Stimulated activated CD4-positive, alpha-beta T cell treated with anti-CD3 and anti-CD28 coated beads, Interleukin-2, amount 100 ng/mL, for 48 hours (primary cell): Measurements from ENCODE around the gene PLA2G2F.
"Not testable (repeated sequence)": the region's sequence is repeated elsewhere in the genome, so short reads cannot be mapped to it uniquely, and the experiment has no call there.

ENCODE experiments used
- DNase-seq, 2 donors: peaks; one replicate each; pipeline ENCODE4 v3.0.0-alpha.2; 2020

Gene PLA2G2F

DNA sequence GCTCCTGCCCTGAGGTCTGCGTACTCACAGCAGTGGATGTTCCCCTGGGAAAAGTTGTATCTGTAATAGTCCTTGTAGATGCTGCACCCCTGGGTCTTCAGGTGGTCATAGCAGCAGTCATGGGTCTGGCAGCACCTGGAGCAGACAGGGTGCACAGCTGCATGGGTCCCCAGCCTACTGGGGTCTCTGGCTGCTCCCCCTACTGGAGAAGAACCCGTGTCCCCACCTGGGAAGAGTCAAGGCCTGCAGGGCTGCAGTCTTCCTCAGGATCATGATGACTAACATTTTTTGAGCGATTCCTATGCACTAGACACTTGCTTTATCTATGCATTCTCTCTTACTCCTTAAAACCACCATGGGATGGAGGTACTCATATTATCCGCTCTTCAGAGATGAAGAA is 23.6 kb upstream of the PLA2G2F start:
- DNase-seq: no peak

DNA sequence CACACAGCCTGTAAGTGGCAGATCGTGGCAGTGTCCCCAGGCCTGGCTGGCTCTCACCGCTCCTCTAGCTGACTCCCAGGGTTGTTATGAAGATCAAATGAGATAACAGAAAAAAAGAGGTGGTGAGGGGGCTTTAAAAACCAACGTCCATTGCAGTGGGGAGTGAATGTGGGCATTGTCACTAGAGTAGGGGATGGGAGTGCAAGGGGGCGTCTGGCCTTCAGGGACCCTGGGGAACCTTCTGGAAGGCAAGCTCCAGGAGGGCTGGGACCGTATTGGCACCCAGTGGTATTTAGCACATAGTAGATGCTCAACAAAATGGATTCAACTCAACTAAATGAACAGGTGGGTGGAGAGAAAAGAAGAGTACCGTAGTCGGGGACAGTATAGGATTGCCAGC is 23.2 kb upstream of the PLA2G2F start:
- no peak for DNase-seq

DNA sequence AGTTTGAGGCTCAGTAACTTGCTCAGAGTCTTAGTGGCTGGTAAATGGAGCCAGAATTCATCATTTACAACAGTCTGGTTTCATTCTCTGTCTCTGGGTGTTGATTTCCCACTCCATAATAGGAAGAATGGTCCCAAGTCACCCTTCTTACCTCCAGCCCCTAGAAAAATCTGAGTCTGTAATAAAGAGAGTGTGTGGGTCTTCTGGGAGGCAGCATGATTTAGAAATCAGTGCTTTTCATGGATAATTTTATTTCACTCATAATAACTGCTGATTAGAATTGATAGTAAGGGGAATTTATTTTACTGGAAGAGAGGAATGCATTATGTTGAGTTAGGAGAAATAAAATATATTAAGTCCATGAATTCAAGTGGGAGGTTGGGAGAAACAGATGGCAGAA is 21.9 kb upstream of the PLA2G2F start:
- DNase-seq: no peak

DNA sequence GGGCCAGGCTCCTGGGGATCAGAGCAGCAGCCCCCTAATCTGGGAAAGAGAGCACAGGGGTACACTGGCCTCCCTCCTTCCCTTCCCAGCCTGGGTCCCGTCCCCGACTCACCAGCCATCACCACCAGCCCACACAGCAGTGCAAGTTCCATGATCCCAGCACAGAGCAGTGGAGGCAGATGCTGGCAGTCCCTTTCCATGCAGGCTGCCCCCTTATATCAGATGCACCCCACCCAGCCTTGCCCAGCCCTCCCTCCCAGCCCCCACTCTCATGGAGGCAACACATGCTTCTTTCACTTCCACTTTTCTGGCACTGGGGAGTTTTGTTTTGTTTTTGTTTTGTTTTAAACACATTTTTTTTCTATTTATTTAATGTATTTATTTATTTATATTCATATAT is 19.8 kb upstream of the PLA2G2F start, which contains the start of gene PLA2G2D:
TSS of gene PLA2G2D (minus strand) at position 190 of the 400 bp plus-strand sequence. CDS start at position 152, 38 bp downstream.
- DNase-seq: no peak

DNA sequence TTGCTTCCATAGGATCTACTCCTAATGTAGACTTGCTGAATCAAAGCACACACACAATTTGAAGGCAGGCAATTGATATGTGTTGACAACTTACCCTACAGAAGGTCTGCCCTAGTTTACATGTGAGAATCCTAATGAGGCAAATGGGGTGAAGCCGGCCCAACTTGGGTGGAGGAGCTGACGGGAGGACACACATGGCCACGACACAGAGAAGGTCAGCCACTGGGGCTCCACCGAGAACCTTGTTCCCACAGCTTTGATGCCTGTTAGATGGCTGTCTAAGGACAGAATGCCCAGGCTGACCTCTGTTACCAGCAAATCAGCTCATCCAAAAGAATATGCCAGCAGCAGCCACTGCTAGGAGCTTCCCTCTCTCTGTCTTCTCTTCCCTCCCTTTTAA is 18.3 kb upstream of the PLA2G2F start:
- no peak for DNase-seq

DNA sequence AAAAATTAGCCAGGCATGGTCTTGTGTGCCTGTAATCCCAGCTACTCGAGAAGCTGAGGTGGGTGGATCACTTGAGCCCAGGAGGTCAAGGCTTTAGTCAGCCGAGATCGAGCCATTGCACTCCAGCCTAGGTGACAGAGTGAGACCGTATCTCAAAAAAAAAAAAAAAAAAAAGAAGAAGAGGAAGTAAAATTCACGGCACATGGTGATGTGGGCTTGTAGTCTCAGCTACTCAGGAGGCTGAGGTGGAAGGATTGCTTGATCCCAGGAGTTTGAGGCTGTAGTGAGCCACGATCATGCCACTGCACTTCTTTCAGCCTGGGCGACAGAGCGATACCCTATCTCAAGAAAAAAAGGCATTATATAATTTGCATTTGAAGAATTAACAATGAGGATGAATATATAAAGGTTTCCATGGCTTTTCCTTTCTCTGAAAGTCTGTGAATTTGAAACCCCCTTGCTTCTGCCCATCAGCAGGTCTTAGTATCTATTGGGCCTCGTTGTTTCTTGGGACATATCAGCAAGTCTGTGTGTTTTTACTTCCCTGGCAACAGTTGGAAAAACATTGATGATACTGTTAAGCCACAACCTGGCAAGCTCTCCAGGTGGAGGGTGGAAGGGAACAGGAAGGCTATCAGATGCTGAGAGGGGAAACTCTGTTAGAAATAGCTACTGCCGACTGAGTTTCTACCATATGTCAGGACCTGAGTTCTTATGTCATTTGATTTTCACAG is 15.2 kb upstream of the PLA2G2F start:
- DNase-seq: no peak

DNA sequence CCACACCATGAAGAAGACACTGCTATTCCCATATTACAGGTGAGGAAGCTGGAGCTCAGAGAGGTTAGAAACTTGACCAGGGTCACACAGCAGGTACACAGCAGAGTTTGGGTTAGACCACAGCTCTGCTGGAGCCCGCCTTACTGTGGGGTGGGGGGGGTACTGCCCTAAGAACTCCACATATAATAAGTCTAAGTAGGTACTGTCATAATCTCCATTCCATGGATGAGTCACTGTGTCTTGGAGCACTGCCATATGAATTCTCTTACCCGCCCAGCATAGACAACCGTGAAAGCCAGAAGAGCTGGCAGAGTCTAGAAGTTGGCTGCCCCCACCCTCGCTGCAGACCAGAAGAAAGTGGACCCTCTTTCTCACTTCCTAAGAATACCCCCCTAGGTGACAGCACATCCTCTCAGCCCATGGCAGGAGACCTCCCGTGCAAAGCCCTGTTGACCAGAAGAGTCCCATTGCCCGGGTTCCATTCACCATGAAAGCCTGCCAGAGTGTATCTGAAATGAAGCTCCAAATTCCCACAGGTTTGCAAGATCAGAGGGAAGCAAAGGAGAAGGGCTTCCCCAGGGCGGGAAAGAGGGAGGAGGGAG is 14.6 kb upstream of the PLA2G2F start:
- DNase-seq: no peak

DNA sequence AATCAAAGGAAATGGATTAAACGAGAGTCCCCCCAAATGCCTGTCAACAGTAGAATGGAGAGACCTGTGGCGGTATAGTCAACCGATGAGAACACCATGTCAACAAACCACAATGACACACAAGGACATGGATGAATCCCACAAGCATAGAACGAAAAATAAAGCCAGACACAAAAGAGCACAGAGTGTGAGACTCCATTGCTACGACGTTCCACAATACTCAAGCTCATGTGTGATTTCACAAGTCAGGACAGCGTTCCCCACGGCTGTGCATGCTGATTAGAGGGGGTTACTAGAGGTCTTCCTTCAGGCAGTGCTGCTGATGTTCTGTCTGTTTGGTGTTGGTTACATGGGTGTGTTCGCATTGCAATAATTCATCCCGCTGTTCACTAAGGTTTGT is 14.0 kb upstream of the PLA2G2F start:
- DNase-seq: no peak

DNA sequence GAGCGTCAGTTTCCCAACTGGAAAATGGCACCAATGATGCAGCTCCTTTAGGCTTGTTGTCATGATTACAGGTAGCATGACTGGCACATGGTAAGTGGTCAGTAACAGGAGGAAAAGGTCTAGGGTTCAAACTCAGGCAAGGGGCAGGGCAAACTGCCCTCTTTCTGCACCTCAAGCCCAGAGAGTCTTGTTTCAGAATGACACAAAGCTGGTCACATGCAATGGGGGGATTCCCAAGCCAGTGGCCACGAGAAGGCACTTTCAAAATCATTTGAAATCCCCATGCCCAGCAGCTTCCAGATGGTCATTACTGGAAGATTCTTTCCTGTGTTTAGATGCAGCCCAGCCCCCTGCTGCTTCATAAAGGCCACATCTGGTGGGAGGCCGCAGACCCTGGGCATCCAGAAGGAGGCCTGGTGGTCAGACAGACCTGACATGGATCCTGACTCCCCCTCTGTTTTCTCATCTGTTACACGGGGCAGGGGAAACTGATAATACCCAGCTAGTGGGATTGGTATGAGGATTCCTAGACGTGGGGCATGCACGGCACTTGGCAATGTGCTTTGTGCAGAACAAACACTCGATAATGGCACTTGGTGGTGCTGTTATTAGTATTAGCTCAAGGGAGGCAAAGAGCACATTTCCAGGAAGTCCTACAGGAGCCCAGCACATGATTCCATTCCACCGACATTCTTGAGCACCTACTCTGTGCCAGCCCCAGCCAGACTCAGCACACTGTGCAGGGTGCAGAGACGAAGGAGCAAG is 12.9 kb upstream of the PLA2G2F start:
- DNase-seq: no peak

DNA sequence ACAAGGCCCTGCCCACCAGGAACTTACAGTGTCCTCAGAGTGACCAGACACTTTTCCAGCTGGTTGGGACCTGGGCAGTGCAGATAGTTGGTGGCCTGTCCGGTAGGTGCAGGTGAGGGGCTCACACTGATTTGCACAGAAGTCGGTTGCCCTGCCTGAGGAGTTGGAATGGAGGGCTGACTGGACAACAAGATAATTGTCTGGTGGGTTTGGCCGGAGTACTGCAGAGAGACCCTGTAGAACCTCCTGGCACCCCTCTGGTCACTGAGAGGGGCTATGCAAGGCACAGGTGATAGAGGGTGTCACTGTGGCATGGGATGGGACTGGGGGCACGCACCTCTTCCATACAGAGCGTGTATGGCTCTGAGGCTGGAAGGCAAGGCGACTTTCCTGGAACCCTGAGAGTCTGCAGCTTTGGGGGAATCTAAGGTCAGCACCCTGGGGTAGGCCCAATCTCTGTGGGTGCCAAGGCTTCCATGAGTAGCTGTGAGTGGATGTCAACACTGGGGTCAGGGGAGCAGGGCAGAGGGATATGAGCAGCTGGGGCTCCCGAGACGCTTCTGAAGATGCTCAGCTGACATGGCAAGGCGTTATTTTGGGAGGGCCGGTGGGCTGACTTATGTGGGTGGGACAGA is 12.2 kb upstream of the PLA2G2F start:
- DNase-seq: no peak

DNA sequence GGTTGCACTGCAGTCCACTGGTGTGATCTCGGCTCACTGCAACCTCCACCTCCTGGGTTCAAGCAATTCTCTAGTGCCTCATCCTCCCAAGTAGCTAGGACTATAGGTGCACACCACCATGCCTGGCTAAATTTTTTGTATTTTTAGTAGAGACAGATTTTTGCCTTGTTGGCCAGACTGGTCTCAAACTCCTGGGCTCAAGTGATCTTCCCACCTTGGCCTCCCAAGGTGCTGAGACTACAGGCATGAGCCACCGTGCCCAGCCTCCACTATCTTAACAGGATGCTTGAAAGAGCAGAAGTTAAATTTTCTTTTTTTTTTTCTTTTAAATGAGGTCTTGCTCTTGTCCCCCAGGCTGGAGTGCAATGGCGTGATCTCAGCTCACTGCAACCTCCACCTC is 8.6 kb upstream of the PLA2G2F start:
- DNase-seq: not testable (repeated sequence)

DNA sequence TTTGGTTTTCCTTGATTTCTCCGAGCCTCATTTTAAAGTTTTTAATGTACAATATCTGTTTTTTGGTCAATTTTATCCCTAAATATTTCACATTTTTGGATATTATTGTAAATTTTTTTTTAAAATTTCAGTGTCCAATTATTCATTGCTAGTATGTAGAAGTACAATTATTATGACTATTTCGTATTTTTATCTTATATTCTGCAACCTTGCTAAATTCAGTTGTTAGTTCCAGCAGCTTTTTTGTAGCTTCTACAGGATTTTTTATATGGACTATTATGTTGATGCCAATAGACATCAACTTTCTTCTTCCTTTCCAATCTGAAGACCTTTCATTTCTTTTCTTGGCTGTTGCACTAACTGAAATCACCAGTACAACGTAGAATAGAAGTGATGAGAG is 4.1 kb upstream of the PLA2G2F start:
- no peak for DNase-seq

DNA sequence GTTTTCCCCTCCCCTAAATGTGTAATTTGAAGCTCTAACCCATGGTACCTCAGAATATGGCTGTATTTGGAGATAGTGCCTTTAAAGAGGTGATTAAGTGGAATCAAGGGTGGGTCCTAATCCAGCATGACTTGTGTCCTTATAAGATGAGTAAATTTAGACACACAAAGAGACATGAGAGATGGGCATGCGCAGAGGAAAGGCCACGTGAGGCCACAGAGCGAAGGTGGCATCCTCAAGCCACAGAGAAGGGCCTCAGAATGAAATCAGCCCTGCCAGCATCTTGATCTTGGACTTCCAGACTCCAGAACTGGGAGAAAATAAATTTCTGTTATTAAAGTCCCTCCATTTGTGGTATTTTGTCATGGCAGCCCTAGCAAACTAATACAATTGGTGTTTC is 2.9 kb upstream of the PLA2G2F start:
- DNase-seq: no peak

DNA sequence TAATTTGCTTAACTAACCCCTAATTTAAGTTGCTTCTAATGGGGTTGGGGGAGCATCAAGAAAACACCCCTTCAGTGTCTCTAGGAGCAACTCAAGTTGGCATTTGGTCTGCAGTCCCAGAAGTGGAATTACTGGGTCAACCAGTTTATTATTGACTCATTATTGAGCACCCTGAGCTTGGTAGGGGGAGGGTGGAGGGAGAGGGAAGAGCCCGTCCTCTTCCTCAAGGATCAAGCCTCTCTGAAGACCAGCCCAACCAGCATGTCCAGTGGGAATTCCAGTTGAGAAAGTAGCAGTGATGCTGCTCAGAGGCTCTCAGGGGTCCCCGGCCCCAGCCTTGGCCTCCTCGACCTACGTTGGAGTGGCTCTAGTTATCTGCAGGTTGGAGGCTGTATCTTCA is 2.1 kb upstream of the PLA2G2F start:
- DNase-seq: no peak

DNA sequence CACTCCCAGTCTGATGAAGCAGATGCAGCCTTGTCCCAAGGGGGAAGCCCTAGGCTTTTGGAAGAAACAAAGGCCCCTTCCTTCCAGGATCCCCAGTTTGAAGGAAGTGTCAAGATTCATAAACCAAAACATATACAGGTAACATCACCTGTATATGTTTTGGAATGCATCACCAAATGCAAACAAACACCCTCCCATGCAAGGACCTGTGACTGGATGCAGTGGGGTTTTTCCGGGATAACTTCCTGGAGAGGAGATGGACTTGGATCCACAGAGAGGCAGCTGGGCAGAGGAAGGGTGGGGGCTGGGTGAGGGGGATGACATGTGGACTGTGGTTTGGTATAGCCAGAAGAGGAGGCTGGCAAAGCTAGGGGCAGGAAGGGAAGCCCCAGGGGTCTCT is 1.5 kb upstream of the PLA2G2F start:
- DNase-seq: no peak

DNA sequence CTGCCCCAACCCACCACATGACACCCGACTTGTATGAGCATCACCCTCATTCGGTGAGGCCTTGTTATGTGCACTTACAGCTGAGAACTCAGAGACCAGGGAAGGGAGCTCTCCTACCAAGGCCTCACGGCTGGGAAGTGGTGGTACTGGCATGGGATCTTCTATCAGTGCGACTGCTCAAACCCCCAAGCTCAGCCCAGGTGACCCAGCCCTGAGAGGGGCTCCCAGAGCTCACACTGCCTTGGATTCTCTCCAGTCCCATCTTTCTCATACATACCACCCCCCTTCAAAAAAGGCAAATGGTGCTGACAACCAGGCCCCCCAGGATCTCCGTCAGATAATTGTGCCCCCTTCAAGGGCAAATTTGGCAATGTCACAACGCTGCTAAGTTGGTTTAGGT is 777 bp upstream of the PLA2G2F start:
- DNase-seq: no peak

DNA sequence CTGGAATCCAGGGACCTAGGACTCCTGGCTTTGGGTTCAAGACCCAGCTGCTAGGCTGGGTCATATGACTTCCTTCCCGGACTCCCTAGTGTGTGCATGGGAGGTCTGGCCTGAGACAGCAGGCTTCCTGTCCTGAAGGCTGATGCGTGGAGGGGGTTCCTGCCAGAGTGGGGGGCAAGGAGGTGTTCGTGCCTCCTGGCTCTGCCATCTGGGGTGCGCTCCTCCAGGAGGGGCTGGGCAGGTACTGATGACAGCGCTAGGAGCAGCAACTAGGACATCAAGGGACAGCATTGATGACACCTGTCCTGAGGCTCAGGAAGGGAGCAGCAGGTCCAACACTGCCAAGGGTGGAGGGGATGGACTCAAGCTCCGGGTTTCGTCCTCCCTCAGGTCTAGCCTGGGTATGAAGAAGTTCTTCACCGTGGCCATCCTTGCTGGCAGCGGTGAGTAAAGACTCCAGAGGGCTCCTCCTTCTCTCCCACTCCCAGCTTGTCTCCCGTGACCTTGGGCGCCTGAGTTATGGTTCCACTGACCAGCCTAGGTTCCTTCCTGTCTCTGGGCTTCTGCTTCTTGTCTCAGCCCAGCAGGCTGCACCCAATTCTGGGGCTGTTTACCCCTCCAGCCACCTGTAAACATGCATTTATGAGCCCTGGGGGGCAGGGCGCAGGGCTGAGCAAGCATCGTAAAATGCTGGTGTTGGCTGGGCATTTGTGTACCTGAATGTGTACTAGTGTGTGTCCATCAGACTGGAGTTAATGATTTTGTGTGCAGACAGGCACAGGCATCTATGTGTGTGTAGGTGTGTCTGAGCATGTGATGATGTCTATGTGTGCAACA is 871 bp downstream of the PLA2G2F start:
- DNase-seq: no peak

DNA sequence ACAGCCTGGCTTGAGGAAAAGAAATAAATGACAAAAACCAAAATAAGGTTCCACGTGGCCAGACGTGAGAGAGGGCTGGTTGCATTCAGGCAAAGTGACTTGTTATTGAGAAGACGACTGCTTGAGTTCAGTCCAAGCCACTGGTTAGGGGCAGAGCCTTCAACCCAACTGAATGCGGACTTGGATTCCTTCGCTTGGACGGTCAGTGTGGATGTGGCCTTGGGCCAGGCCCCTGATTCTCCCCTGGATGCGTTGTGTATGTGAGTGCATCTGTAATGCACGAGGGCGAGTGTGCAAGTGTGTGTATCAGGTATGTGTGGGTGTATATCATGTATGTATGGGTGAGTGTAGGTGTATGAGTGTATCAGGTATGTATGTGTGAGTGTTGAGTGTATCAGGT is 1.9 kb downstream of the PLA2G2F start:
- DNase-seq: no peak

DNA sequence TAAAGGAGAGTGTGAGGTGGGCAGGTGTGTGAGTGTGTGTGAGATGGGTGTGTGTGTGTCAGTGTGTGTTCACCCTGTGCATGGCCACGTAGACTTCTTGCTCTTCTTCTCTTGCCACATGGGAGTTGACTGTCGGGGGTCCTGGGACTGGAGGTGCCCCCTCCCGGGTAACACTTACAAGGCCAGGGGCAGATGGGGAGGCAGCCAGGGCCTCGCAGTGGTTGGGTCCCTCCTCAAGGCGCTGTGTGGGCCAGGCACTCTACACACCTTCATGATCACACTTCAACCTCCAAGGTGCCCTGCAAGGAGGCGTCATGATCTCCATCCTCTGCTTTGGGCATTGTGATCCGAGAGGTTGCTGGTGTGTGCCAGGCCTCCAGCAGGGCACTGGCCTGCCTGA is 2.3 kb downstream of the PLA2G2F start:
- DNase-seq: no peak

DNA sequence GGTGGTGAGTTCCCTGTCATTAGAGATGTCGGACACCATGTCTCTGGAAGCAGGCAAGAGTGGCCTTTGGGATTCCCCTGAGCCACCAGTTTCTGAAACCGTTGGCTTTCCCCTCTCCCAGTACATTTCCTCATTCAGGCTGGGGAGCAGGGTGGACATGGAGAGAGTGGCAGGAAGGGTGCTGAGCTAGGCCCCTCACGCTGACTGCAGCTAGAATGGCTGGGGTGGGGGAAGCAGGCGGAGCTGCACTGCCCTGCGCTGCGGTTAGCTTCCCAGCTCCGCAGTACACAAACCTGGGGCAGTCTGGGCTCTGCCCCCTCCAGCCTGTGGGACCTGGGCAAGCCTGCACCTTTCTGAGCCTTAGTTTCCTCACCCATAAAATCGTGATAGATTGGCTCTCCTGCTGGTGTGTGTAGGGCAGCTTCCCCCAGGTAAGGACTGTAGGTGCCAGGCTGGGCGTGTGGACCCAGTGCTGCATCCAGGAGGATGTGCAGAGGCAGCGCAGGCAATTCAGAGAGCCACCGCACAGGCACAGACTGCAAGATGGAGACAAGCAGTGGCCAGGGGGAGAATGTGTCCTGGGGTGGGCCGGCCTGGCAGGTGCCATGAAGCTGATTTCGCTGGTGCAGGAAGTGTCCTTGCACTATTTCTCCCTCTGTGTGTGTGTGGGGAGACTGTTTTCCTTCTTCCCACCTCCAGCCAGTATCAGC is 3.0 kb downstream of the PLA2G2F start:
- no peak for DNase-seq

DNA sequence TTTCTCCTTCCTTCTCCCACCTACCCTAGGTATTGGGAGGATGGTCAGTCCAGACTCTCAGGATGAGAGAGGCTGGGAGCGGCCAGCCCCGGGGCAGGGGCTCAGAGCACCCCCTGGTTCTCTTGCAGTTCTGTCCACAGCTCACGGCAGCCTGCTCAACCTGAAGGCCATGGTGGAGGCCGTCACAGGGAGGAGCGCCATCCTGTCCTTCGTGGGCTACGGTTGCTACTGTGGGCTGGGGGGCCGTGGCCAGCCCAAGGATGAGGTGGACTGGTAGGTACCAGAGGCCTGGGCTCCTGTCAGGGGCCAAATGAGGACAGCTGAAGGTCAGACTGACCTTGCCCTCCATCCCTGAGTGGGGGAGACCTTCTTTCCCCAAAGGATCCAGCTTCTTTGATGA is 4.2 kb downstream of the PLA2G2F start:
- no peak for DNase-seq
